Vagina (tissue), 2 donors: Measurements from ENCODE around the gene ZNF883.

ENCODE experiments used
- POLR2AphosphoS5 ChIP-seq, 2 donors: sonication (generic); formaldehyde crosslinking; IDR thresholded peaks; one replicate each; pipeline ENCODE4 v1.9.0; 2017; ENCODE audit warnings: antibody characterized with exemption in 2 of 2, mild to moderate bottlenecking in 2 of 2, low read depth in 1 of 2; ENCODE audit not compliant: insufficient read depth in 1 of 2
- TF ChIP-seq, protein P1 (sequence below), 3 experiments: fragments of 450-650 bp in 2 of 3; fragments of 200-600 bp in 1 of 3; sonication (generic) in 1 of 3; IDR thresholded peaks; one replicate each; pipeline ENCODE4 v1.5.1; 2017 to 2019; ENCODE audit warnings: antibody characterized with exemption in 3 of 3, mild to moderate bottlenecking in 2 of 3, moderate library complexity in 2 of 3

DNA sequence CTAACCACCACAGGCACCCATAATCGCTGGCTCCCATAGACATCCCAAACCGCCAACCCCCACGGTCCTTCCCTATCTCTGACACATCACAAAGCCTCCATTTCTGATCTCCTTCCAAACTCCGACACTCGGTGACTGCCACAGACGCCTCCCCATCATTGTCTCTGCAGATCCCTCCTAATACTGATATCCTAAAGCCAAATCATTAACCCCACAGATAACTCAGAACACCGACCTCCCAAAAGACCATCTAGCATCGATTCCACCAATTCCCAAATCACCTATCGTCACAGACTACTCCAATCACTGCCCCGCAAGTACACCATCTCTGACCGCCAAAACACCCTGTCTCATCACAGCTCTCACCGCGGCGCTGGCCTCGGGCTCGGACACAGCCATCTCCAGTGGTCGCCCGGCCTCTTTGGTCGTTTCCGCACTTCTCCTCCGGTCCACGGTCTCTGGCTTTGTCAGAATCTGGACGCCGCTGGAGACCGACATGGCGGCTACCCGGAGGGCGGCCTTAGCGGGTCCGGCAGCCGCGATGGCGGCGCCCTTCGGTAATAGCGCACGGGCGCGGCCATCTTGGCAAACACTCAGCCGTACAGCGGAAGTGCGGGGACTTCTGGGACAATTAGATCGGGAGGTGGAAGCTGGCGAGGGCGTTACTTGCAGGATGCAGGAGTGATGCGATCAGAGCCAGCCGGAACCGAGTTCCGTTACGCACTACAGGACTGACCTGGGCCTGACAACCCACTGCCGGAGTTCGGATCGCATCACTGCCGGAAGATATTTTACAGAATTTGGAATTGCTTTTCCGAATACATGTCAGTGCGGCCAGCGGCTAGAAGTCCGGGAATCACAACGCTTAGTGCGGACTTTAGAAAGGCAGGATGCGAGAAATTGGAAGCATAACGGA lies 44.5 kb upstream of the ZNF883 start, which contains the start of gene ZFP37:
- TF ChIP-seq POLR2AphosphoS5 (IDR thresholded peaks at IDR 0.05; ENCODE audit: insufficient read depth in 1 of 2, low read depth in 1 of 2): peak; percentile 86 to 92
- TF ChIP-seq, protein P1, sequence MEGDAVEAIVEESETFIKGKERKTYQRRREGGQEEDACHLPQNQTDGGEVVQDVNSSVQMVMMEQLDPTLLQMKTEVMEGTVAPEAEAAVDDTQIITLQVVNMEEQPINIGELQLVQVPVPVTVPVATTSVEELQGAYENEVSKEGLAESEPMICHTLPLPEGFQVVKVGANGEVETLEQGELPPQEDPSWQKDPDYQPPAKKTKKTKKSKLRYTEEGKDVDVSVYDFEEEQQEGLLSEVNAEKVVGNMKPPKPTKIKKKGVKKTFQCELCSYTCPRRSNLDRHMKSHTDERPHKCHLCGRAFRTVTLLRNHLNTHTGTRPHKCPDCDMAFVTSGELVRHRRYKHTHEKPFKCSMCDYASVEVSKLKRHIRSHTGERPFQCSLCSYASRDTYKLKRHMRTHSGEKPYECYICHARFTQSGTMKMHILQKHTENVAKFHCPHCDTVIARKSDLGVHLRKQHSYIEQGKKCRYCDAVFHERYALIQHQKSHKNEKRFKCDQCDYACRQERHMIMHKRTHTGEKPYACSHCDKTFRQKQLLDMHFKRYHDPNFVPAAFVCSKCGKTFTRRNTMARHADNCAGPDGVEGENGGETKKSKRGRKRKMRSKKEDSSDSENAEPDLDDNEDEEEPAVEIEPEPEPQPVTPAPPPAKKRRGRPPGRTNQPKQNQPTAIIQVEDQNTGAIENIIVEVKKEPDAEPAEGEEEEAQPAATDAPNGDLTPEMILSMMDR (IDR thresholded peaks at IDR 0.05): no peak
